NT2/D1 (cell line): Measurements from ENCODE around the gene POLR3K.

Experiments used
- SUZ12 ChIP-seq: IDR thresholded peaks from 2 replicates; pipeline ENCODE4 v1.6.1; 2011; ENCODE audit not compliant: insufficient read length, insufficient read depth; ENCODE audit errors: extremely low read depth
- YY1 ChIP-seq: IDR thresholded peaks from 2 replicates; pipeline ENCODE4 v1.6.1; 2011; ENCODE audit not compliant: insufficient read length, insufficient read depth

- TF ChIP-seq SUZ12 = no peak
- TF ChIP-seq YY1 = no peak
Observed at GRCh38 chr16:47234-47633, 6.2 kb downstream of the POLR3K start.
